Measurements from ENCODE around the gene KIF21A. TPM values are rescaled to one million over a fixed set of nuclear protein-coding genes. Genes with fewer than 3 reads are reported as not detected.

The KIF21A gene
- total RNA-seq, 4 donors from 2014 or later = 32.2 to 52.6 (median 44.0) TPM

- DNase-seq (ENCODE audit: low spot score in 2 of 2) = no peak
- intact Hi-C loops (cut with DNase I; ENCODE audit: low total_unique reads) = no loop called here
- no peak for TF ChIP-seq POLR2A (IDR thresholded peaks at IDR 0.05)
- no peak for TF ChIP-seq CTCF (IDR thresholded peaks at IDR 0.05)
- H3K4me3 ChIP-seq (ENCODE audit: low read depth, poor library complexity, severe bottlenecking) = no peak overlapping the region
Observed at GRCh38 chr12:39351153-39351552, 91.8 kb downstream of the KIF21A start.

GRCh38 chr12:39348941-39349626, 93.8 kb downstream of the KIF21A start:
- WGBS, 2 donors = 90 to 97% methylated on average over 3 of the region's 3 CpGs

GRCh38 chr12:39348523-39348922, 94.4 kb downstream of the KIF21A start:
- DNase-seq (ENCODE audit: low spot score in 2 of 2) = no peak
- H3K4me3 ChIP-seq (ENCODE audit: low read depth, poor library complexity, severe bottlenecking) = no peak overlapping the region
- TF ChIP-seq POLR2A (IDR thresholded peaks at IDR 0.05) (no peak), CTCF (IDR thresholded peaks at IDR 0.05) (no peak)
- WGBS, 2 donors = 81 to 85% methylated on average over 1 of the region's 1 CpG
- intact Hi-C loops (cut with DNase I; ENCODE audit: low total_unique reads) = no loop called here

More at GRCh38 chr12:39348941-39349626, 93.8 kb downstream of the KIF21A start:
- intact Hi-C loops (cut with DNase I; ENCODE audit: low total_unique reads) = no loop called here
- TF ChIP-seq POLR2A (IDR thresholded peaks at IDR 0.05) (no peak), CTCF (IDR thresholded peaks at IDR 0.05) (no peak)
- no peak for DNase-seq (ENCODE audit: low spot score in 2 of 2)
- no peak overlapping the region for H3K4me3 ChIP-seq (ENCODE audit: low read depth, poor library complexity, severe bottlenecking)

- no peak for TF ChIP-seq CTCF (IDR thresholded peaks at IDR 0.05)
- TF ChIP-seq POLR2A (IDR thresholded peaks at IDR 0.05) = no peak
- WGBS, 2 donors = 80 to 86% methylated on average over 2 of the region's 2 CpGs
- no peak overlapping the region for H3K4me3 ChIP-seq (ENCODE audit: low read depth, poor library complexity, severe bottlenecking)
- intact Hi-C loops (cut with DNase I; ENCODE audit: low total_unique reads) = no loop called here
- no peak for DNase-seq (ENCODE audit: low spot score in 2 of 2)
Observed at GRCh38 chr12:39344926-39345325, 98.0 kb downstream of the KIF21A start.

GRCh38 chr12:39343665-39344064, 99.3 kb downstream of the KIF21A start:
- intact Hi-C loops (cut with DNase I; ENCODE audit: low total_unique reads) = no loop called here
- TF ChIP-seq POLR2A (IDR thresholded peaks at IDR 0.05) (no peak), CTCF (IDR thresholded peaks at IDR 0.05) (no peak)
- no peak for DNase-seq (ENCODE audit: low spot score in 2 of 2)
- WGBS, 2 donors = 90 to 96% methylated on average over 4 of the region's 4 CpGs
- H3K4me3 ChIP-seq (ENCODE audit: low read depth, poor library complexity, severe bottlenecking) = no peak overlapping the region

GRCh38 chr12:39341761-39342160, 101.2 kb downstream of the KIF21A start:
- DNase-seq (ENCODE audit: low spot score in 2 of 2) = no peak
- intact Hi-C loops (cut with DNase I; ENCODE audit: low total_unique reads) = no loop called here
- no peak overlapping the region for H3K4me3 ChIP-seq (ENCODE audit: low read depth, poor library complexity, severe bottlenecking)
- TF ChIP-seq POLR2A (IDR thresholded peaks at IDR 0.05) (no peak), CTCF (IDR thresholded peaks at IDR 0.05) (no peak)
- 94 to 96% methylated on average over 1 of the region's 1 CpG for WGBS, 2 donors

Data from lower leg skin (tissue), 4 donors.